Measurements from ENCODE around the gene GIMAP2. TPM values are rescaled to one million over a fixed set of nuclear protein-coding genes. Genes with fewer than 3 reads are reported as not detected.

GIMAP2 gene
- polyA plus RNA-seq, 1 donor (not counting 4 experiments of a cell fraction or from before 2014, with no cell fraction given), result 3.2 TPM

DNA sequence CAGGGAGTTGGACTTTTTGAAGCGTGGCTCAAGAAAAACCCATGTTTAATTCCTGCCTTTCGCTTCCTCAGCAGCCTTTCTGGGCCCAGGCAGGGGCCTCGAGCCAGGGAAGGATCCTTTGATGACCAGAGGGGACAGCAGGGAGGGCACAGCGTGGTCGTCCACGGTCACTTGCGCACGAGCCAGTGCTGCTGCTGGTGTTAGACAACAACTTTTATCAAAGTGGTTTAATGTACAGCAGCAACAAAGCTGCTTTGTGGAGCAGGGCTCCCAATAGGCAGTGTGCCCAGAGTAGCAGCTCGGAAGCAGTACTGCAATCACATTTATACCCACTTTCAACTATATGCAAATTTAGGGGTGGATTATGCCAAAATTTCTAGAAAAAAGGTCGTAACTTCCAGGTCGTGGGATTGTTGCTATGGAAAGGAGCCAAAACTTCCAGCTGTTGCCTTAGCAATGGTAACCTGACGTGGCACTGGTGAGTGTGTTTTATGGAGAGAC is 37.0 kb downstream of the GIMAP2 start:
- dilution Hi-C loops (cut with MboI; ENCODE audit: extremely low pct_ligation_motif_present, low sequenced_read_pairs), result no loop called here
- no peak for FAIRE-seq
- no peaks in the 10 kb centered on the region for H3K27me3 ChIP-seq (ENCODE audit: control insufficient read depth, extremely low read depth, insufficient read depth, low read length)
- H3K9me3 ChIP-seq (ENCODE audit: control insufficient read depth, low read depth, low read length), result no peaks in the 10 kb centered on the region
- no peak overlapping the region for H3K27ac ChIP-seq (ENCODE audit: control insufficient read depth, insufficient read depth, low read length)
- no peak overlapping the region for H2AFZ ChIP-seq (ENCODE audit: control insufficient read depth, low read length)
- TF ChIP-seq EZH2 (IDR thresholded peaks at IDR 0.05; ENCODE audit: low read length), result no peak
- TF ChIP-seq, protein P1, sequence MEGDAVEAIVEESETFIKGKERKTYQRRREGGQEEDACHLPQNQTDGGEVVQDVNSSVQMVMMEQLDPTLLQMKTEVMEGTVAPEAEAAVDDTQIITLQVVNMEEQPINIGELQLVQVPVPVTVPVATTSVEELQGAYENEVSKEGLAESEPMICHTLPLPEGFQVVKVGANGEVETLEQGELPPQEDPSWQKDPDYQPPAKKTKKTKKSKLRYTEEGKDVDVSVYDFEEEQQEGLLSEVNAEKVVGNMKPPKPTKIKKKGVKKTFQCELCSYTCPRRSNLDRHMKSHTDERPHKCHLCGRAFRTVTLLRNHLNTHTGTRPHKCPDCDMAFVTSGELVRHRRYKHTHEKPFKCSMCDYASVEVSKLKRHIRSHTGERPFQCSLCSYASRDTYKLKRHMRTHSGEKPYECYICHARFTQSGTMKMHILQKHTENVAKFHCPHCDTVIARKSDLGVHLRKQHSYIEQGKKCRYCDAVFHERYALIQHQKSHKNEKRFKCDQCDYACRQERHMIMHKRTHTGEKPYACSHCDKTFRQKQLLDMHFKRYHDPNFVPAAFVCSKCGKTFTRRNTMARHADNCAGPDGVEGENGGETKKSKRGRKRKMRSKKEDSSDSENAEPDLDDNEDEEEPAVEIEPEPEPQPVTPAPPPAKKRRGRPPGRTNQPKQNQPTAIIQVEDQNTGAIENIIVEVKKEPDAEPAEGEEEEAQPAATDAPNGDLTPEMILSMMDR (optimal IDR thresholded peaks at IDR 0.05 in 1 of 3, IDR thresholded peaks at IDR 0.05 in 1 of 3, conservative IDR thresholded peaks at IDR 0.05 in 1 of 3; ENCODE audit: extremely low read depth in 1 of 3, insufficient read depth in 2 of 3, low read length in 3 of 3), result no peak
- H3K4me3 ChIP-seq (ENCODE audit: control insufficient read depth in 2 of 3, extremely low read depth in 1 of 3, insufficient read depth in 2 of 3, low read depth in 1 of 3, low read length in 3 of 3), result no peak overlapping the region
- no peaks in the 10 kb centered on the region for H3K4me1 ChIP-seq (ENCODE audit: control insufficient read depth, extremely low read depth, insufficient read depth, low read length)
- H3K9me1 ChIP-seq (ENCODE audit: control insufficient read depth, extremely low read depth, insufficient read depth, low read length), result no peaks in the 10 kb centered on the region
- no peak overlapping the region for H3K4me2 ChIP-seq (ENCODE audit: control insufficient read depth, extremely low read depth, insufficient read depth, low read depth, low read length)
- no peaks in the 10 kb centered on the region for H3K79me2 ChIP-seq (ENCODE audit: control insufficient read depth, insufficient read depth, low read length)
- no peak overlapping the region for H3K9ac ChIP-seq (ENCODE audit: control insufficient read depth, extremely low read depth, insufficient read depth, low read length)
- no peaks in the 10 kb centered on the region for H4K20me1 ChIP-seq (ENCODE audit: control insufficient read depth, extremely low read depth, insufficient read depth, low read length)
- H3K36me3 ChIP-seq (ENCODE audit: control insufficient read depth in 2 of 2, extremely low read depth in 1 of 2, insufficient read depth in 2 of 2, low read length in 2 of 2), result no peaks in the 10 kb centered on the region
- no peak for DNase-seq (ENCODE audit: low read depth, low spot score)

DNA sequence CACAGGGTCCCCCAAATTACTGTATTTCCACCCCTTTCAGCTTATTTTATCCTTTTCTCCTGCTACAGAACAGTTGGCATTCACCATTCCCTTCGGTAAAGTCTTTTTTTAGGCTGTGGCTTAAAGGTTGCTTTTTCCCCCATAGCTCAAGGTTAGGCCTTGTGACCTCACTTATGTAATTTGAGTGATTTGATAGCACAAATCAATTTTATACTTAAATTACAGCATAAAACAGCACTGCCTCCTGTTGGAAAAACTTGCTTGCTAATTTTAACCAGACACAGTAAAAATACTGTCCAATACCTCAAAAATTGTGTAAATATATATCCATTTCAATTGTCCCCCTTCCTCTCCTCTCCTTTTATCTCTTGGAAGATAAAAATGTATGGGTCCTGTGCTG is 38.0 kb downstream of the GIMAP2 start:
- dilution Hi-C loops (cut with MboI; ENCODE audit: extremely low pct_ligation_motif_present, low sequenced_read_pairs), result no loop called here
- H3K27me3 ChIP-seq (ENCODE audit: control insufficient read depth, extremely low read depth, insufficient read depth, low read length), result no peaks in the 10 kb centered on the region
- no peak for TF ChIP-seq EZH2 (IDR thresholded peaks at IDR 0.05; ENCODE audit: low read length)
- TF ChIP-seq, protein P1 (optimal IDR thresholded peaks at IDR 0.05 in 1 of 3, IDR thresholded peaks at IDR 0.05 in 1 of 3, conservative IDR thresholded peaks at IDR 0.05 in 1 of 3; ENCODE audit: extremely low read depth in 1 of 3, insufficient read depth in 2 of 3, low read length in 3 of 3), result no peak

More for the DNA sequence above, 38.0 kb downstream of the GIMAP2 start:
- H3K4me1 ChIP-seq (ENCODE audit: control insufficient read depth, extremely low read depth, insufficient read depth, low read length), result no peaks in the 10 kb centered on the region
- H2AFZ ChIP-seq (ENCODE audit: control insufficient read depth, low read length), result no peak overlapping the region
- DNase-seq (ENCODE audit: low read depth, low spot score), result no peak
- no peak overlapping the region for H3K27ac ChIP-seq (ENCODE audit: control insufficient read depth, insufficient read depth, low read length)
- H3K9ac ChIP-seq (ENCODE audit: control insufficient read depth, extremely low read depth, insufficient read depth, low read length), result no peak overlapping the region
- H3K79me2 ChIP-seq (ENCODE audit: control insufficient read depth, insufficient read depth, low read length), result no peaks in the 10 kb centered on the region
- FAIRE-seq, result no peak
- H3K4me3 ChIP-seq (ENCODE audit: control insufficient read depth in 2 of 3, extremely low read depth in 1 of 3, insufficient read depth in 2 of 3, low read depth in 1 of 3, low read length in 3 of 3), result no peak overlapping the region
- no peak overlapping the region for H3K4me2 ChIP-seq (ENCODE audit: control insufficient read depth, extremely low read depth, insufficient read depth, low read depth, low read length)
- H3K36me3 ChIP-seq (ENCODE audit: control insufficient read depth in 2 of 2, extremely low read depth in 1 of 2, insufficient read depth in 2 of 2, low read length in 2 of 2), result no peaks in the 10 kb centered on the region
- no peaks in the 10 kb centered on the region for H3K9me3 ChIP-seq (ENCODE audit: control insufficient read depth, low read depth, low read length)
- H3K9me1 ChIP-seq (ENCODE audit: control insufficient read depth, extremely low read depth, insufficient read depth, low read length), result no peaks in the 10 kb centered on the region
- H4K20me1 ChIP-seq (ENCODE audit: control insufficient read depth, extremely low read depth, insufficient read depth, low read length), result no peaks in the 10 kb centered on the region

All from keratinocyte (primary cell).